ENCODE results near the gene AKAP7.

The AKAP7 gene

DNA sequence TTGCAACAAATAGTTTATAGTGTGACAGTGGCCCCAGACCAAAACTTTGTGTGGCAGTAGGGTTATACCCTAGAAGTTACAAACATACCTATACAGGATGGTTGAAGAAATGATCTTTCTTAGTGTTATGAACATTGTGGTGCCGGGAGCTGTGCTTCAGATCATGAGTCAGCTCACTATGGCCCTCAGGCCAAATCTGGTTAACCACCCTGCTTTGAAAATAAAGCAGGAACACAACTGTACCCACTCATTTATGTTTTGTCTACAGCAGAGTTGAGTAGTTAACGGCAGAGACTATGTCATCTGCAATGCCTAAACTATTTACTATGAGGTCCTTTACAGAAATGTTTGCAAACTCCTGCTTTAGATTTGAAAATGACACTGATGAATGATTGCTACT, 24.3 kb downstream of the AKAP7 start:
- TF ChIP-seq GATA1 (IDR thresholded peaks at IDR 0.05; ENCODE audit: low read depth, low read length) (no peak), POLR2A (IDR thresholded peaks at IDR 0.05; ENCODE audit: low read length) (no peak)
- DNase-seq = no peak

- TF ChIP-seq POLR2A (IDR thresholded peaks at IDR 0.05; ENCODE audit: low read length) = no peak
- TF ChIP-seq GATA1 (IDR thresholded peaks at IDR 0.05; ENCODE audit: low read depth, low read length) = no peak
- no peak for DNase-seq
These were observed 25.0 kb downstream of the AKAP7 start for GRCh38 chr6:131160254-131160758.

DNA sequence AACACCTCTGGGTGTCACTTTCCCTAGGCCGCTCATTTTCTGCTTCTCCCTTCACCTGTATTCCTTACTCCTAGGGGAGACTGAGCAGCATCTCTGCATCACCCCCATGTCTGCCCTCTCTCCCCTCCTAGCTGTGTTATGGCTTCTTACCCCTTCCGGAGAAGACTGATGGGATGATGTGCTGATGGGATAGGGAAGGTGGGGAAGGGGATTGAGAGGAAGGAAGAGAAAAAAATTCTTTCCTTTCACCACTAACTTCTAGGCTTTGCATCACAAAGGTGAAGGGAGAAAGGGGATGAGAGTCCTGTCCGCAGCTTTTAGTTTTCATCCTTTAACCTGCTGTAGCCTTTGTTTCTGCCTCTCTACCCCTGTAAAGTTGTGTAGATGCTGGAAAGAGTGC, 26.7 kb downstream of the AKAP7 start:
- no peak for TF ChIP-seq GATA1 (IDR thresholded peaks at IDR 0.05; ENCODE audit: low read depth, low read length)
- no peak for TF ChIP-seq POLR2A (IDR thresholded peaks at IDR 0.05; ENCODE audit: low read length)
- no peak for DNase-seq

DNA sequence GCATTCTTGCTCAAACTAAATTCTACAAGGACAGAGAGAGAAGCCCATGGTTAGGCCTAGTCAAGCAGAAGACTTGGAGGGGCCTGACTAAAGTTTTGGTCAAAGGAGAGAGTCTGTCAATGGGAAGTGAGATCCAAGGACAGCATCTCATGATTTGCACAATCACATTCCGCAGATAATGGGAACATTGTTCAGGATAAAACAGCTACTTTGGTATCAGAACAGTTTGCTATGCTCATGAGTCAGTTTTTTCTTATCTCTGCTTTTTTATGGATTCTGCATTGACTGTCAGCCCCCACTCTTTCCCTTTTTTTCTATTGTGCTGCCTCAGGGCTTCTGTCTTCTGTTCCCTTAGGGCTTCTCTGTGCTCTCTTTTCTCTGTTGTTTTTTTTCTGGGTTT, 28.6 kb downstream of the AKAP7 start:
- TF ChIP-seq POLR2A (IDR thresholded peaks at IDR 0.05; ENCODE audit: low read length) (no peak), GATA1 (IDR thresholded peaks at IDR 0.05; ENCODE audit: low read depth, low read length) (no peak)
- no peak for DNase-seq

GRCh38 chr6:131164506-131164905, 29.2 kb downstream of the AKAP7 start:
- TF ChIP-seq GATA1 (IDR thresholded peaks at IDR 0.05; ENCODE audit: low read depth, low read length) (no peak), POLR2A (IDR thresholded peaks at IDR 0.05; ENCODE audit: low read length) (no peak)
- DNase-seq = no peak

DNA sequence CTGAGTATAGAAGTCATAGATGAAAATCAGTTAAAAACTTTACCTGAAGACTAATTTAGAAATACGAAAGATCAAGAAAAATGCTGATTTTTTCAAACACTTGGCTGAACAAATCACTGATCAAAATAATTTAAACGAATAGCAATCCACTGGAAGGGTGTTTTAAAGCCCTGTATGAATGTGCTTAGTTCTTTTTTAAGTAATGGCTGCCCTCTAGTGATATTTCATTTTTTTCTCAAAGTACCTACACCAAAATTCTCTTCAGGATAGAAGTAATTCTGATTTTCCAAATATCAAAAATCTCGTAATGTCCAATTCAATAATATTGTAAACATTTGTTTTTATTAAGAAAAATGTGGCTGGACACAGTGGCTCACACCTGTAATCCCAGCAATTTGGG, 32.5 kb downstream of the AKAP7 start:
- TF ChIP-seq GATA1 (IDR thresholded peaks at IDR 0.05; ENCODE audit: low read depth, low read length) (no peak), POLR2A (IDR thresholded peaks at IDR 0.05; ENCODE audit: low read length) (no peak)
- peak in 1 of 2 experiments; percentile 13 for DNase-seq

GRCh38 chr6:131169613-131170012, 34.3 kb downstream of the AKAP7 start:
- no peak for DNase-seq
- TF ChIP-seq POLR2A (IDR thresholded peaks at IDR 0.05; ENCODE audit: low read length) (no peak), GATA1 (IDR thresholded peaks at IDR 0.05; ENCODE audit: low read depth, low read length) (no peak)

DNA sequence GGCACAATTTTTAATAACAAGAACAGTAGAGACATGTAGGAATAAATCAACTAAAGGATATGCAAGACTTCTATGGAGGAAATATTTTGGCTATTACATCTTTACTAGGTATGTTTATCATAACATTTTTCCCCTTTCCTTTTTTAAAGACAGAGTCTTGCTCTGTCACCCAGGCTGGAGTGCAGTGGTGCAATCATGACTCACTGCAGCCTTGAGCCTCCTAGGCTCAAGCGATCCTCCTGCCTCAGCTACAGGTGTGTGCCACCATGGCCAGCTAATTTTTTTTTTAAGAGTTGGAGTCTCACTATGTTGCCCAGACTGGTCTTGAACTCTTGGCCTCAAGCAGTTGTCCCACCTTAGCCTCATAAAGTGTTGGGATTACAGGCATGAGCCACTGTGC, 37.0 kb downstream of the AKAP7 start:
- no peak for DNase-seq
- TF ChIP-seq GATA1 (IDR thresholded peaks at IDR 0.05; ENCODE audit: low read depth, low read length) (no peak), POLR2A (IDR thresholded peaks at IDR 0.05; ENCODE audit: low read length) (no peak)

DNA sequence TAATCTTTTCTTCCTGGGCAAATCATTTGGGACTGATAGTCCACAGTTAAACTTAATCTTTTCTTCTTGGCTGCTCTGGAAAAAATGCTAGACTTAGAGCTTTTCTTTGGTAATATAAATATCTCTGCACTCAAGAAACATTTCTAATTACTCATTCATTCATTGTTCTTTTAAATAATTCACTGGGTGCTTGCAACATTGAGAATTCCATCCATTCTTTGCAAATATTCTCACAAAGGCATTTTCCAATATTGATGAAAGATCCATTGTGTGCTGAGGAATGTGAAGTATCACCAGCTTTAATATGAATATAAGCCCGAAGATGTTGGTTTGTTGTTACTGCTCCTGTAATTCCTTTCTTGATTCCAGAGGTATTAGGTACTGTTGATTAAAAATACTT, 38.4 kb downstream of the AKAP7 start:
- DNase-seq = no peak
- TF ChIP-seq GATA1 (IDR thresholded peaks at IDR 0.05; ENCODE audit: low read depth, low read length) = no peak

GRCh38 chr6:131175564-131175963, 40.3 kb downstream of the AKAP7 start:
- TF ChIP-seq POLR2A (IDR thresholded peaks at IDR 0.05; ENCODE audit: low read length) = no peak
- no peak for TF ChIP-seq GATA1 (IDR thresholded peaks at IDR 0.05; ENCODE audit: low read depth, low read length)
- no peak for DNase-seq

DNA sequence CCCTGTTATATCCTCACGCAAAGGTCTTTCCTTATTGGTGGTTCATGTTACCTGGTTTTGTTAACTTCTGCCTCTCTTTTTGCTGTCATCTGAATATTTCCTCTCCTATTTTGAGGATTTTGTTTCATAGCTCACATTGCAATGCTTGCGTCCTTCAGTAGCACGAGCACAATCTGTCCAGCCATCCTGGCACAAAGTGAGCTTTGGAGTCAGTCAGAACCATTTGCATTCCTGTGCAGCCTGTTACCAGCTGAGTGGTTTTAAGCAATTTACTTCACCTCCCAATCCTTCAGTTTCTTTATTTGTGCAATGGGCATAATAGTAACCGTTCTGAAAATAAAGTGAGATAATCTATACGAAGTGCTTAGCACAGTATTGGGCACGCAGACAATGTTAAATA, 42.7 kb downstream of the AKAP7 start:
- TF ChIP-seq POLR2A (IDR thresholded peaks at IDR 0.05; ENCODE audit: low read length) = no peak
- no peak for TF ChIP-seq GATA1 (IDR thresholded peaks at IDR 0.05; ENCODE audit: low read depth, low read length)
- DNase-seq = no peak

GRCh38 chr6:131182991-131183425, 47.7 kb downstream of the AKAP7 start:
- no peak for TF ChIP-seq GATA1 (IDR thresholded peaks at IDR 0.05; ENCODE audit: low read depth, low read length)
- DNase-seq = peak in 1 of 2 experiments; percentile 3

GRCh38 chr6:131183427-131184095, 48.3 kb downstream of the AKAP7 start:
- TF ChIP-seq POLR2A (IDR thresholded peaks at IDR 0.05; ENCODE audit: low read length) (no peak), GATA1 (IDR thresholded peaks at IDR 0.05; ENCODE audit: low read depth, low read length) (no peak)
- no peak for DNase-seq

GRCh38 chr6:131191590-131191989, 56.3 kb downstream of the AKAP7 start:
- no peak for TF ChIP-seq POLR2A (IDR thresholded peaks at IDR 0.05; ENCODE audit: low read length)
- TF ChIP-seq GATA1 (IDR thresholded peaks at IDR 0.05; ENCODE audit: low read depth, low read length) = no peak
- no peak for DNase-seq

GRCh38 chr6:131197716-131198115, 62.4 kb downstream of the AKAP7 start:
- no peak for DNase-seq
- TF ChIP-seq GATA1 (IDR thresholded peaks at IDR 0.05; ENCODE audit: low read depth, low read length) (no peak), POLR2A (IDR thresholded peaks at IDR 0.05; ENCODE audit: low read length) (no peak)
